Measurements from ENCODE around the gene ATE1.

The ATE1 gene

DNA sequence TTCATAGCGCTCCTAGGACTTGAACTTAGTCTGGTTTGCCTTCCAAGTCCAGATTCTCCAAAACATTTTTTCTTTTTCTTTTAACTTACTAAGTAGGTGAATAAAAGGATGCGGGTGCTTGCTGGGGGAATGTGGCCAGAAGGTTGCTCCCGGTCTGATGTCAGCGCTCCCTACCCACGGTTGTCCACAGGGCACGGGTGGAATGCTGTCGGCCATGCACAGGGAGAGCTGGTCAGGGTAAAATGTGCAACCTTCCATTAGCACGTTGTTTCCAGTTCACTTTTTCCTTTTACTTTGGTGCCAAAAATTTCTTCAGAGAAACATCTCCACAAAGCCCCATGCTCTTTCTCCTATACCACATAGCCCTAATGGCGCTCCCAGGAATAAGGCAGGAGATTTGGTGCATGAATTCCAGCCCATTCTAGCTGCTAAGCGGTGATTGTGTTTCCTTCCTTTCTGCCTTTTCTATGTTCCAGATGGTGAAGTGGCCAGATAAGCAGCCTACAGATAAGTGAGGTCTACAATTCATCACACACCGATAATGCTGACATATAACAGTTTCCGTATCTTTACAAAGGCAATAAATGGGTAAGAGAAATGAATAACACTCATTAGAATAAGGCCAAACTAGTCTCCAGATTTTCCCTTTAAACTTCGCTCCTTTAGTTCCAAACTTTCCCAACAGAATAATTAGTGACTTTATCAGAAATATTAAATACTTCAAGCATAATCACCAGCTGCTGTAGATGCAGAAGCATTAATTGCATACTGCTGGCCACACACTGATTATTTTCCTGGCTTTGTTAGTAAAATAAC is 191.3 kb downstream of the ATE1 start:
- Histone ChIP-seq H3K27me3 (ENCODE audit: insufficient read depth, low read length) (no peaks in the 10 kb centered on the region), H3K9me2 (ENCODE audit: low read depth, low read length) (no peaks in the 10 kb centered on the region), H3F3A (ENCODE audit: insufficient read depth, low read length) (no peaks in the 10 kb centered on the region), H4K20me1 (ENCODE audit: insufficient read depth, low read length) (no peaks in the 10 kb centered on the region), H3K4me1 (ENCODE audit: insufficient read depth, low read length, severe bottlenecking) (no peaks in the 10 kb centered on the region), H3K36me3 (ENCODE audit: insufficient read depth, low read length) (no peaks in the 10 kb centered on the region), H3K27ac (ENCODE audit: low read depth, low read length, poor library complexity, severe bottlenecking) (no peak overlapping the region), H3K4me2 (ENCODE audit: low read length) (no peak overlapping the region), H3K79me2 (ENCODE audit: insufficient read depth, low read length) (no peaks in the 10 kb centered on the region), H2AFZ (ENCODE audit: low read length) (no peak overlapping the region), H3K9me3 (ENCODE audit: low read length) (no peaks in the 10 kb centered on the region), H3K9ac (ENCODE audit: low read length) (no peak overlapping the region), H3K4me3 (ENCODE audit: low read depth, low read length, poor library complexity, severe bottlenecking) (no peak overlapping the region)
- TF ChIP-seq, protein P1, sequence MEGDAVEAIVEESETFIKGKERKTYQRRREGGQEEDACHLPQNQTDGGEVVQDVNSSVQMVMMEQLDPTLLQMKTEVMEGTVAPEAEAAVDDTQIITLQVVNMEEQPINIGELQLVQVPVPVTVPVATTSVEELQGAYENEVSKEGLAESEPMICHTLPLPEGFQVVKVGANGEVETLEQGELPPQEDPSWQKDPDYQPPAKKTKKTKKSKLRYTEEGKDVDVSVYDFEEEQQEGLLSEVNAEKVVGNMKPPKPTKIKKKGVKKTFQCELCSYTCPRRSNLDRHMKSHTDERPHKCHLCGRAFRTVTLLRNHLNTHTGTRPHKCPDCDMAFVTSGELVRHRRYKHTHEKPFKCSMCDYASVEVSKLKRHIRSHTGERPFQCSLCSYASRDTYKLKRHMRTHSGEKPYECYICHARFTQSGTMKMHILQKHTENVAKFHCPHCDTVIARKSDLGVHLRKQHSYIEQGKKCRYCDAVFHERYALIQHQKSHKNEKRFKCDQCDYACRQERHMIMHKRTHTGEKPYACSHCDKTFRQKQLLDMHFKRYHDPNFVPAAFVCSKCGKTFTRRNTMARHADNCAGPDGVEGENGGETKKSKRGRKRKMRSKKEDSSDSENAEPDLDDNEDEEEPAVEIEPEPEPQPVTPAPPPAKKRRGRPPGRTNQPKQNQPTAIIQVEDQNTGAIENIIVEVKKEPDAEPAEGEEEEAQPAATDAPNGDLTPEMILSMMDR (IDR thresholded peaks at IDR 0.05; ENCODE audit: low read length), result no peak
- TF ChIP-seq EZH2 (IDR thresholded peaks at IDR 0.05; ENCODE audit: borderline replicate concordance, low read length), result no peak

DNA sequence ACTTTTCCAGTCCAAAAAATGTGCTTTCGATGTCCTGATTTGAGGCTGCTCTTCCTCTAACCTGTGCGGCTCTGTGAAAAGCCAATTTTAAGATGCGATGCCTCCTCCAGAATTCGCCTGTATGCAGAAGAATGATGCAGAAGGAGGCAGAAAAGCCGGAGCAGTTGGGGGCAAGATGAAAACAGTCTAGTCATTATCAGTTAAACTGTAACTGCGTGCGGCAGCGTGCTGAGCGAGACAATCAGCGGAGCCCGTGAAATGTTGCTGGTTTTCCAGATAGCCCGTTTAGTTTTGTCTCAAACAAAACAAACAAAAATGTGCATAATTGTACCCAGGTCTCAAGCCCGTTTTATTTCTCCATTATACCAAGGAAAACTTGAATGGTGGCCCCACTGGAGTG is 192.6 kb downstream of the ATE1 start:
- no peaks in the 10 kb centered on the region for H3F3A ChIP-seq (ENCODE audit: insufficient read depth, low read length)
- no peaks in the 10 kb centered on the region for H3K9me3 ChIP-seq (ENCODE audit: low read length)
- no peaks in the 10 kb centered on the region for H3K79me2 ChIP-seq (ENCODE audit: insufficient read depth, low read length)
- TF ChIP-seq EZH2 (IDR thresholded peaks at IDR 0.05; ENCODE audit: borderline replicate concordance, low read length), result no peak
- TF ChIP-seq, protein P1 (IDR thresholded peaks at IDR 0.05; ENCODE audit: low read length), result no peak
- no peak overlapping the region for H3K27ac ChIP-seq (ENCODE audit: low read depth, low read length, poor library complexity, severe bottlenecking)
- no peak overlapping the region for H3K9ac ChIP-seq (ENCODE audit: low read length)
- no peaks in the 10 kb centered on the region for H4K20me1 ChIP-seq (ENCODE audit: insufficient read depth, low read length)
- H3K9me2 ChIP-seq (ENCODE audit: low read depth, low read length), result no peaks in the 10 kb centered on the region
- no peak overlapping the region for H3K4me2 ChIP-seq (ENCODE audit: low read length)
- no peak overlapping the region for H2AFZ ChIP-seq (ENCODE audit: low read length)
- no peaks in the 10 kb centered on the region for H3K36me3 ChIP-seq (ENCODE audit: insufficient read depth, low read length)
- no peaks in the 10 kb centered on the region for H3K4me1 ChIP-seq (ENCODE audit: insufficient read depth, low read length, severe bottlenecking)
- H3K27me3 ChIP-seq (ENCODE audit: insufficient read depth, low read length), result no peaks in the 10 kb centered on the region
- no peak overlapping the region for H3K4me3 ChIP-seq (ENCODE audit: low read depth, low read length, poor library complexity, severe bottlenecking)

GRCh38 chr10:121734589-121735045 is 193.2 kb downstream of the ATE1 start:
- Histone ChIP-seq H3K9me2 (ENCODE audit: low read depth, low read length) (no peaks in the 10 kb centered on the region), H3K9me3 (ENCODE audit: low read length) (no peaks in the 10 kb centered on the region), H2AFZ (ENCODE audit: low read length) (no peak overlapping the region), H3K36me3 (ENCODE audit: insufficient read depth, low read length) (no peaks in the 10 kb centered on the region), H3K27ac (ENCODE audit: low read depth, low read length, poor library complexity, severe bottlenecking) (no peak overlapping the region), H4K20me1 (ENCODE audit: insufficient read depth, low read length) (no peaks in the 10 kb centered on the region), H3K27me3 (ENCODE audit: insufficient read depth, low read length) (no peaks in the 10 kb centered on the region), H3K9ac (ENCODE audit: low read length) (no peak overlapping the region), H3K4me2 (ENCODE audit: low read length) (no peak overlapping the region), H3K79me2 (ENCODE audit: insufficient read depth, low read length) (no peaks in the 10 kb centered on the region), H3F3A (ENCODE audit: insufficient read depth, low read length) (no peaks in the 10 kb centered on the region), H3K4me1 (ENCODE audit: insufficient read depth, low read length, severe bottlenecking) (no peaks in the 10 kb centered on the region), H3K4me3 (ENCODE audit: low read depth, low read length, poor library complexity, severe bottlenecking) (no peak overlapping the region)
- no peak for TF ChIP-seq EZH2 (IDR thresholded peaks at IDR 0.05; ENCODE audit: borderline replicate concordance, low read length)
- TF ChIP-seq, protein P1 (IDR thresholded peaks at IDR 0.05; ENCODE audit: low read length), result peak; percentile 64

All from OCI-LY1 (cell line).